ENCODE measurements around the gene NEK6.

DNA sequence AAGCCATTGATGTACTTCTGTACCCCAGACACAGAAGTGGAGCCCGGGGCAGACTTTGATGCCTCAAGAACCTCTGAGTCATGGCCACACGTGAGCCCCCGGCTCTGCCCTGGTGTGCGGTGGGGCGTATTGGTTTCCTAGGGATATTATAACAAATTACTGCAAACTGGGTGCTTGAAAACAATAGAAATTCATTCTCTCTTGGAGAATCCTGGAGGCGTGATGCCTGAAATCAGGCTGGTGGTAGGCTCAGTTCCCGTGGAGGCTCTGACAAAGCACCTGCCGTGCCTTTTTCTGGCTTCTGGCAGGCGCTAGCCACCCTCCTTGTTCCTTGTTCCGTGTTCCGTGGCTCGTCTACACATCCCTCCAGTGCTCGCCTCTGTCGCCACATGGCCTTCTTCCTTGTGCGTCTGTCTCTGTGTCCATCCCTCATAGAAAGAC is 24.2 kb downstream of the NEK6 start:
- TF ChIP-seq CTCF (IDR thresholded peaks at IDR 0.05) (no peak), POLR2A (IDR thresholded peaks at IDR 0.05) (no peak)

Data from testis (tissue), 2 donors.